Mesothelial cell of epicardium (in vitro differentiated cells): Measurements from ENCODE around the gene ZNF592. TPM values are rescaled to one million over a fixed set of nuclear protein-coding genes. Genes with fewer than 3 reads are reported as not detected.

ENCODE experiments used
- DNase-seq, 2 experiments: peaks; one replicate each; pipeline ENCODE4 v3.0.0; 2021; ENCODE audit warnings: low spot score in 2 of 2; ENCODE audit not compliant: unreplicated experiment in 2 of 2
- H3K27ac Mint-ChIP-seq: 2 replicates; pipeline ENCODE4 v1.8.0; 2021; ENCODE audit warnings: mixed read lengths
- H3K27me3 Mint-ChIP-seq: 2 replicates; pipeline ENCODE4 v1.8.0; 2021; ENCODE audit warnings: low read depth, mixed read lengths
- H3K36me3 Mint-ChIP-seq: 2 replicates; pipeline ENCODE4 v1.8.0; 2021; ENCODE audit warnings: mixed read lengths
- H3K4me1 Mint-ChIP-seq: 2 replicates; pipeline ENCODE4 v1.8.0; 2021; ENCODE audit warnings: mixed read lengths
- H3K4me3 Mint-ChIP-seq: 2 replicates; pipeline ENCODE4 v1.8.0; 2021; ENCODE audit warnings: mild to moderate bottlenecking, moderate library complexity, mixed read lengths
- H3K9me3 Mint-ChIP-seq: 2 replicates; pipeline ENCODE4 v1.8.0; 2021; ENCODE audit warnings: mixed read lengths
- total RNA-seq: library from RNA; stranded (reverse); gene quantifications from 3 replicates; pipeline ENCODE4 v1.2.1, GENCODE V29; 2021
- TF ChIP-seq, protein P1 (sequence below): fragments of 200-600 bp; sonication (generic); IDR thresholded peaks from one replicate; pipeline ENCODE4 v1.5.0; 2021; ENCODE audit warnings: antibody characterized with exemption; ENCODE audit not compliant: unreplicated experiment

Gene ZNF592, protein sequence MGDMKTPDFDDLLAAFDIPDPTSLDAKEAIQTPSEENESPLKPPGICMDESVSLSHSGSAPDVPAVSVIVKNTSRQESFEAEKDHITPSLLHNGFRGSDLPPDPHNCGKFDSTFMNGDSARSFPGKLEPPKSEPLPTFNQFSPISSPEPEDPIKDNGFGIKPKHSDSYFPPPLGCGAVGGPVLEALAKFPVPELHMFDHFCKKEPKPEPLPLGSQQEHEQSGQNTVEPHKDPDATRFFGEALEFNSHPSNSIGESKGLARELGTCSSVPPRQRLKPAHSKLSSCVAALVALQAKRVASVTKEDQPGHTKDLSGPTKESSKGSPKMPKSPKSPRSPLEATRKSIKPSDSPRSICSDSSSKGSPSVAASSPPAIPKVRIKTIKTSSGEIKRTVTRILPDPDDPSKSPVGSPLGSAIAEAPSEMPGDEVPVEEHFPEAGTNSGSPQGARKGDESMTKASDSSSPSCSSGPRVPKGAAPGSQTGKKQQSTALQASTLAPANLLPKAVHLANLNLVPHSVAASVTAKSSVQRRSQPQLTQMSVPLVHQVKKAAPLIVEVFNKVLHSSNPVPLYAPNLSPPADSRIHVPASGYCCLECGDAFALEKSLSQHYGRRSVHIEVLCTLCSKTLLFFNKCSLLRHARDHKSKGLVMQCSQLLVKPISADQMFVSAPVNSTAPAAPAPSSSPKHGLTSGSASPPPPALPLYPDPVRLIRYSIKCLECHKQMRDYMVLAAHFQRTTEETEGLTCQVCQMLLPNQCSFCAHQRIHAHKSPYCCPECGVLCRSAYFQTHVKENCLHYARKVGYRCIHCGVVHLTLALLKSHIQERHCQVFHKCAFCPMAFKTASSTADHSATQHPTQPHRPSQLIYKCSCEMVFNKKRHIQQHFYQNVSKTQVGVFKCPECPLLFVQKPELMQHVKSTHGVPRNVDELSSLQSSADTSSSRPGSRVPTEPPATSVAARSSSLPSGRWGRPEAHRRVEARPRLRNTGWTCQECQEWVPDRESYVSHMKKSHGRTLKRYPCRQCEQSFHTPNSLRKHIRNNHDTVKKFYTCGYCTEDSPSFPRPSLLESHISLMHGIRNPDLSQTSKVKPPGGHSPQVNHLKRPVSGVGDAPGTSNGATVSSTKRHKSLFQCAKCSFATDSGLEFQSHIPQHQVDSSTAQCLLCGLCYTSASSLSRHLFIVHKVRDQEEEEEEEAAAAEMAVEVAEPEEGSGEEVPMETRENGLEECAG (N-terminal part only)
- 31.8 to 32.8 TPM (median 31.9 TPM) in 3 replicates for total RNA-seq

DNA sequence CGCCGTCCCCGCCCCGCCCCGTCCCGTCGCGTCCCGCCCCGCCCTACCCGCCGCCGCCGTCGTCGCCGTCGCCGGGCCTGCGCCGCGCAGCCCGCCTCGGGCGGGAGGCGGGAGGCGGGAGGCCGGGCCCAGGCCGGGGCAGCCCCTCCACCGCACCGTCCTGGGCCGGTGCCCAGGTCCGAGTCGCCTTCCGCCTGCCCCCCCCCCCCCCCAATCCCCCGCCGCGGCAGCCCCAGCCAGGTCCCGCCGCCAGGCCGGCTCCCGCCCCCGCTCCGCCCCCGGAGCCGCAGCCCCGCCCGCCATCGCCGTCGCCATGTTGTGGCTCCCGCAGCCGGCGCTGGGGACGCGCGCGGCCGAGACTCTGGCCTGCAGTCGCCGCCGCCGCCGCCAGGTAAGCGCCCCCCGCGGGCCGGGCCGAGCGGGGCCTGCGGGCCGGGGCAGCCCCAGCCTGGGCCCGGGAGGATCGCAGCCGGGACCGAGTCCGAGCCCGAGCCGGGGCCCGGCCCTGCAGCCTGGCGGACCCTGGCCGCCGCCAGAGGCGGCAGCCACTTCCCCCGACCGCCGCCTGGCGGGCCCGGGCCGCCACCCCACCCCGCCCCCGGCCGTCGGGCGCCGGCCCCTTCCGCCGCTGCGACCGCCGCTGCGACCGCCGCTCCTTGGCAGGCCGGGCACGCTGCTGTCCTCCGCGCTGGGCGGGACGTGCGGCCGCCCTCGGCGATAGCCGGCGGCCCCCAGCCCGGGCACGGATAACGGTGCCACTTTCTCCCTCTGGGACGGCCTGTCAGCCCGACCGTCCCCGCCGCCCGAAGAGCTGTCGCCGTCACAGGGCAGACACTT lies at the start of gene ZNF592:
Gene ZNF592 (plus strand): TSS at position 319 of the 837 bp plus-strand sequence. CDS start 34,084 bp downstream, outside the sequence.
- peaks cover 48% of the 10 kb centered on the region for H3K4me1 Mint-ChIP-seq
- peak within 1 kb of the TSS; percentile 94 for H3K4me3 Mint-ChIP-seq
- TF ChIP-seq, protein P1, sequence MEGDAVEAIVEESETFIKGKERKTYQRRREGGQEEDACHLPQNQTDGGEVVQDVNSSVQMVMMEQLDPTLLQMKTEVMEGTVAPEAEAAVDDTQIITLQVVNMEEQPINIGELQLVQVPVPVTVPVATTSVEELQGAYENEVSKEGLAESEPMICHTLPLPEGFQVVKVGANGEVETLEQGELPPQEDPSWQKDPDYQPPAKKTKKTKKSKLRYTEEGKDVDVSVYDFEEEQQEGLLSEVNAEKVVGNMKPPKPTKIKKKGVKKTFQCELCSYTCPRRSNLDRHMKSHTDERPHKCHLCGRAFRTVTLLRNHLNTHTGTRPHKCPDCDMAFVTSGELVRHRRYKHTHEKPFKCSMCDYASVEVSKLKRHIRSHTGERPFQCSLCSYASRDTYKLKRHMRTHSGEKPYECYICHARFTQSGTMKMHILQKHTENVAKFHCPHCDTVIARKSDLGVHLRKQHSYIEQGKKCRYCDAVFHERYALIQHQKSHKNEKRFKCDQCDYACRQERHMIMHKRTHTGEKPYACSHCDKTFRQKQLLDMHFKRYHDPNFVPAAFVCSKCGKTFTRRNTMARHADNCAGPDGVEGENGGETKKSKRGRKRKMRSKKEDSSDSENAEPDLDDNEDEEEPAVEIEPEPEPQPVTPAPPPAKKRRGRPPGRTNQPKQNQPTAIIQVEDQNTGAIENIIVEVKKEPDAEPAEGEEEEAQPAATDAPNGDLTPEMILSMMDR: no peak
- H3K27ac Mint-ChIP-seq: peak within 1 kb of the TSS; percentile 98
- H3K36me3 Mint-ChIP-seq: peaks cover 3% of the 10 kb centered on the region
- H3K9me3 Mint-ChIP-seq: no peaks in the 10 kb centered on the region
- peak; percentile 70 to 77 for DNase-seq
- no peaks in the 10 kb centered on the region for H3K27me3 Mint-ChIP-seq

DNA sequence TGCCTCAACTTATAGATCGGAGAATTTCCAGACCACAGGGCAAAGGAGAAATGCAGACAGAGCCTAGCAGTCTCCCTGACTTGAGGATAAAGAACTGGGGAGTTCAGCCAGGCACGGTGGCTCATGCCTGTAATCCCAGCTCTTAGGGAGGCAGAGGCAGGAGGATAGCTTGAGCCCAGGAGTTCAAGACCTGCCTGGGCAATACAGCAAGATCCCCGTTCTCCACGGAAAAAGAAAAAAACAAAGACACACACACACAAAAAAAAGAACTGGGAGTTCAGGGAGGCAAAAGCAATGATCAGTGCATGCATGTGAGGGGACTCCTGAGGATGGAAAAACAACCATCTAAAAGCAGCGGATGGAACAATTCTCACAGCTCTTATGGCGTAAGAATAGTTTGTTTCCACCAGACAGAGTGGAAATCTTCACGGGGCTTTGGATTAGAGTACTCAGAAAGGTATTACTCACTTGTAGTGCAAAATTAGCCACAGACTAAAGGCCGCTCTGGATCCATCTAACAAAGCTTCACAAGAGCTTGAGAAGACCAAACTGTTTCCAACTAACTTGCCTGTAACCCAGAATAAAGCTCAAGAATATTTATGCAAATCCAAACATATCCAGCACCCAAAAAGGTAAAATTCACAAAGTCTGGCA lies 48.7 kb upstream of the ZNF592 start:
- DNase-seq: no peak
- Mint-ChIP-seq H3K4me3 (no peak overlapping the region), H3K4me1 (peaks cover 6% of the 10 kb centered on the region), H3K27ac (no peak overlapping the region), H3K36me3 (no peaks in the 10 kb centered on the region), H3K9me3 (no peaks in the 10 kb centered on the region), H3K27me3 (no peaks in the 10 kb centered on the region)
- TF ChIP-seq, protein P1: no peak

DNA sequence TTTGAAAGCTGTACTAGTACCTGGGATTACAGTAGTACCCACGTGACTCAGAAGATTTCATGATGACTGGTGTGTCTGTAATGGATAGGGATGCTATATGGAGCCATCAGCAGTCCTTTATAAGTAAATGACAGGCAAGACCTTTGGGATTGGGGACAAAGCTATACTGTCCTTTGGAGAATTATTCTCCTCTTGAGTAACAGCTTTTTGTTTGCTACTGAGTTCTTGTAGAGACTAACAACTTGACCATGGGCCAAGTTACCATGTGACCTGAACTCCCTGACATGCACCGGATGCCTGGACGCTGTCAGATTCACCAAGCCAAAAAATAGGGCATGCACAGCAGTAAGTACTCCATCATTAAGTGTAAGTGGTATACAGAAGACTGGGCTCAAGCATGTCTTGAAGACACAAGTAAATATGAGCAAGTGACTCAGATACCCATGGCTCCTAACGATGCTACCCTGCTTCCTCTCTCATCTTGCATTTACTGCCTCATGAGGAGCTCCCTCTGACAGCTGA lies 45.4 kb upstream of the ZNF592 start:
- no peaks in the 10 kb centered on the region for H3K9me3 Mint-ChIP-seq
- no peak overlapping the region for H3K27ac Mint-ChIP-seq
- no peak overlapping the region for H3K4me3 Mint-ChIP-seq

DNA sequence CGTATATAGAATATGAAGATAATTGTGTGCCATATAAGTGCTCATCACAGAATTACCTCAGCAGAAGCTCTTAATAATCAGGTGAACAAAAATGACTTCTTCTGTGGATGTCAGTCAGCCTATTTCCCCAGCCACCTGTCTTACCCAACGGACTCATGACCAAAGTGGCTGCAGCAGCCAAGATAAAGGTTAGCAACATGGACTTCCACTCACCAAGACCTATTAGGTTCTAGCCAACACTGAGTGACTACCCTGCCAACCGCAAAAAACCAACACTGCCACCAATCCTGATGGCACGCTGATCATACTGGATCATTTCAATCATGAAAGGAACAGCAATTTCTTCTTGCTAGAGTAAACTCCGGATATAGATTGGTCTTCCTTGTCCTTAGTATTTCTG lies 44.6 kb upstream of the ZNF592 start:
- H3K27ac Mint-ChIP-seq: no peak overlapping the region
- no peak overlapping the region for H3K4me3 Mint-ChIP-seq
- H3K27me3 Mint-ChIP-seq: no peaks in the 10 kb centered on the region
- no peak for DNase-seq
- H3K36me3 Mint-ChIP-seq: no peaks in the 10 kb centered on the region
- H3K9me3 Mint-ChIP-seq: no peaks in the 10 kb centered on the region
- TF ChIP-seq, protein P1: no peak
- H3K4me1 Mint-ChIP-seq: no peaks in the 10 kb centered on the region

More for the DNA sequence above, 45.4 kb upstream of the ZNF592 start:
- no peak for DNase-seq
- Mint-ChIP-seq H3K27me3 (no peaks in the 10 kb centered on the region), H3K4me1 (no peaks in the 10 kb centered on the region), H3K36me3 (no peaks in the 10 kb centered on the region)
- TF ChIP-seq, protein P1: no peak
